Activated CD4-positive, CD25-positive, alpha-beta regulatory T cell treated with anti-CD3 and anti-CD28 coated beads, Interleukin-2, amount 50 U/mL, for 24 hours (primary cell): Measurements from ENCODE around the gene GNAI1.
A peak's percentile ranks its signal among the peaks of the same experiment; 100 is the strongest.
"Not testable (repeated sequence)": the region's sequence is repeated elsewhere in the genome, so short reads cannot be mapped to it uniquely, and the experiment has no call there.

ENCODE experiments used
- ATAC-seq, 2 donors: fragments of 150-1000 bp; cut with Tn5 transposase; one replicate each; pipeline ENCODE4 v1.10.0; 2021; ENCODE audit warnings: mild to moderate bottlenecking in 1 of 2, moderate library complexity in 1 of 2

The GNAI1 gene

DNA sequence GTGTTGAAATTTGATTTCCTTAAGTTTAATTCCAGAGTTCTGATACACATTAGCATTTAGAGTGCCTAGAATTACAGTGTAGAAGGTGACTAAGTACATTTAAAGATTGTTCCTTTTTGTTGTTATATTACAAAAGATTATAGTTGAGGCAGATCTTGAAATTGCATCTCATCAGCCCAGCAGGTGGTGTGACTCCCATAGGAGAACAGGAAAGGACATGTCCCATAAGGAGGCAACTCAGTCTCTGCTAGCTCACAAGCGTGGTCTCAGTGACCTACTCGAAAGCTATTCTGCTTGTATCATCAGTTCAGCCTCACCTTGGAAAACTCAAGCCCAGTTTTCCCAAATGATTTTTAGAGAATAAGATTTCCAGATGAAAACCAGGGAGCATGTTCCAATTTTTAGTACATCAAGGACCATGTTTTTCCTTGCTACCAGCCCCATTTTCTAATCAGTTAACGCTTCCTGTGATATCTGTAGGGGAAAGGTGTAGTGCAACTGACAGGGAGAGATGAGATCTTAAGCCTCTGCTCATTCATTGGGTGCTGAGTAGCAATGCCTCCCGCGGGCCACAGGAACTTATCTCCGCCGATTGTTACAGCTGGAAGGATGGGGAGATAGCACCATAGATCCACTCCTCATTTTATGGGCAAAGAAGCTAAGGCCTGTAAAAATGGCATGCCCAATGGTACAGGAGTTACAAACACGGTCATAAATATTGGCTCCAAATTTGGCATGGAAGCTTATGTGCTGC is 1.1 kb upstream of the GNAI1 start:
- ATAC-seq: no peak

GRCh38 chr7:80134115-80134535 is 506 bp upstream of the GNAI1 start:
- ATAC-seq: no peak

DNA sequence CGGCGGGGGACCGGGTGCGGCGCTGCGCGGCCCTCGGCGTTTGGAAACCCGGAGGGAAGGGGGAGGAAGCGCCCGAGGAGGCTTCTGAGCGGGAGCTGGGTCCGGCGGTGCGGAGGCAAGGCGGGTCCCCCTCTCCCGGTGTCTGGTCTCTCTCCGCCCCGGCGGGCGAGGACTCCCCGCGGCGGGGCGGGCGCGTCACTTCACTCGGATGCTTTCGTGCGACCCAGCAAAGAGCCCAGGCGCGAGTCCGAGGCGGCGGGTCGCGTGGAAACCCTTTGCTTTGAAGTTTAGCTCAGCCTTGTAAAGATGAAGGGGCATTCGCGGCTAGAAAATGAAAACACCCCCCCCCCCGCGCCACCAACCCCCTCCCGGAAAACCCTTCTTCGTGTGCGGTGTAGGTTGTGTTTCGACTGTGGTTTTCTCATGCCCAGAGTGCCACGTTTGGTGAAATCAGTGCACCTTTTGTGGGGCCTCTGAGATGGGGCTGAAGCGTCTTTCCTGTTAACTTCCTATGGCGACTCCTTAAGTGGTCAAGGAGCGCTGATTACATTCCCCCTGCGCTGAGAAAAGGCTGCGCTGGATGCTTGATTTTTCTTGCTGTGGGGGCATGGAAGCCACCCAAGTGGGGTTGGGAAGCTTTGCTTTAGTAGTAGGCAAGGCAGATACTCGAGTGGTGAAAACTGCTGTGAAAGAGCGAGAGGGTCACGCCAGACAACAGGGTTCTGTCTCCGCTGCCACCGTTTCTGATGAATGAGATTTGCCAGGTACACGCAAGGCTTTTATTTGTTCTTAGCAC is 876 bp downstream of the GNAI1 start:
- ATAC-seq: no peak

DNA sequence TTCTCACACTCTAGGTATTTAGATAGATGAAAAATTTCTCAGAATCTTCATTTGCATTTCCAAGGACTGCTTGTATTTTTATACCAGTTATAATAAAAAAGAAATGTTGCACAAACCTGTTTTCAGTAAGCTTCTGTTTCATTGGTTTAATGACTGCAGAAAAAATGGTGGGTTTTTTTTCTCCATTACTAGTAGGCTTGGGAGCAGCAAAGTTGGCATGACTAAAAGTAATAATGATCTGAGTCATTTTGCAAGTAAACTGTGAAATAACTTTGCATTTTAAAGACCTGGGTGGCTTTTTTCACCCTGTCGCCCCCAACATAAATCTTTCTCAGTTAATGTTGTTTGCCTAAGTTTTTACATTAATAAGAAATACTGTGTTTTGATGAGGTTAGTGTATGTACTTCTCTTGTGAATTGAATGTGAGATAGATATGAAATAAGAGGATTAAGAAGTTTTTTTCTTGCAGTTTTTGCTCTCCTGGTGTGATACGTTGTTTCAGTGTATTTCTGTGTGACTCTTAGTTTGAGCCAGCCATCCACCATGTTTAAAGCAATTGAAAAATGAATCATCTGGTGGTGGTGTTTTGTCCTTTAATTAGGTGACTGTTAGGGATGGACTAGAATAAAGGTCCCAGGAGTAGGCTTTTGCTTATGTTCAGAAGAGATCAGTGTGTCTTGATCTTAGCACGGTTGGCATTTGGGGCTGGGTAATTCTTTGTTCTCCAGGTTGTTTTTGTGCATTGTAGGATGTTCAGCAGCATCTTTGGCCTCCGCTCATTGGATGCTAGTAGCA is 1.8 kb downstream of the GNAI1 start:
- ATAC-seq: peak; percentile 10 to 27

- ATAC-seq: no peak
Observed at GRCh38 chr7:80137410-80137809, 2.8 kb downstream of the GNAI1 start.

- no peak for ATAC-seq
Observed at GRCh38 chr7:80139236-80139635, 4.6 kb downstream of the GNAI1 start.

GRCh38 chr7:80140388-80140787 is 5.8 kb downstream of the GNAI1 start:
- no peak for ATAC-seq

DNA sequence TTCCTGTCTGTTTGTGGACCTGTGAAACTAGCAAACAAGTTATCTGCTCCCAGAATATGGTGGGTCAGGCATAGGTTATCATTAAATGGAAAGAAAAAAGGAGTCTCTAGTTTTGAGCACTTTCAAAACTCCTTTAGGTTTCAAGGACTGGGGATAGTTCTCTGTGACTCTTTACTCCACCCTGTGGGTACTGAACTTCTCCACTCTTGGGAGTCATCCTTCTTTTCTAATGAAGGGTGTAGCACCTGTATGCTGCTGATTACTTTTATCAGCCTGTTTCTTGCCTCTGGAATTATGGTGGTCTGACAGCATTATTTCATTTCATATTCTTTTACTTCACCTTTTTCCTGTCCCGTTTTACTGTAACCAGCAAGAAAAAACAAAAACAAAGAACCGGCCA is 6.7 kb downstream of the GNAI1 start:
- ATAC-seq: no peak

GRCh38 chr7:80142853-80143580 is 8.4 kb downstream of the GNAI1 start:
- no peak for ATAC-seq

GRCh38 chr7:80145780-80146422 is 11.3 kb downstream of the GNAI1 start:
- ATAC-seq: no peak

DNA sequence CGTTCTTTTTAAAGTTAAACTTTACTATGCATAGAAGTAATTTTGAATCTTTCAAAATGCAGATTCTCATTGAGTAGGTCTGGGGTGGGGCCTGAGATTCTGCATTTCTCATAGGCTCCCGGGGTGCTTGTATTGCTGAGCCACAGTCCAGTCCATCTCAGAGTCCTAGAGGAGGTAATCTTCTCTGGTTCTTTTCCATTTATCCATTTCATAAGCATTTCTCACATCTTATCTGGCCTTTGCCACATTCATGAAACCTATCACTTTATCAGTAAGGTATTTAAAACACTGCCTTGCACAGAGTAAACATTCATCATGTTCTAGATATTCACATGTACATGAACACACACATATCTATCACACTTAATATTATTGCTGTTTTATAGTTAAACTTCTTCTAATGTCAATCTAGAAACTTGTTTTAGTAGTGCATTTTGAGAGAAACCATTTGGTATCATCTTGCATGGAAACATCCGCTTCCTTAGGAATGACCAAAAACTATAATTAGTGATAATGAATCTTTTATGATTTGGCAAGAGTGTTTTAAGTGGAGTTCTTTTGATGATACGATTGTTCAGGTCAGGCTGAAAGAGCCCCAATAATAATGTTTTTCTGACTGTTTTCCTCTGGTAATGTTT is 12.0 kb downstream of the GNAI1 start:
- no peak for ATAC-seq

DNA sequence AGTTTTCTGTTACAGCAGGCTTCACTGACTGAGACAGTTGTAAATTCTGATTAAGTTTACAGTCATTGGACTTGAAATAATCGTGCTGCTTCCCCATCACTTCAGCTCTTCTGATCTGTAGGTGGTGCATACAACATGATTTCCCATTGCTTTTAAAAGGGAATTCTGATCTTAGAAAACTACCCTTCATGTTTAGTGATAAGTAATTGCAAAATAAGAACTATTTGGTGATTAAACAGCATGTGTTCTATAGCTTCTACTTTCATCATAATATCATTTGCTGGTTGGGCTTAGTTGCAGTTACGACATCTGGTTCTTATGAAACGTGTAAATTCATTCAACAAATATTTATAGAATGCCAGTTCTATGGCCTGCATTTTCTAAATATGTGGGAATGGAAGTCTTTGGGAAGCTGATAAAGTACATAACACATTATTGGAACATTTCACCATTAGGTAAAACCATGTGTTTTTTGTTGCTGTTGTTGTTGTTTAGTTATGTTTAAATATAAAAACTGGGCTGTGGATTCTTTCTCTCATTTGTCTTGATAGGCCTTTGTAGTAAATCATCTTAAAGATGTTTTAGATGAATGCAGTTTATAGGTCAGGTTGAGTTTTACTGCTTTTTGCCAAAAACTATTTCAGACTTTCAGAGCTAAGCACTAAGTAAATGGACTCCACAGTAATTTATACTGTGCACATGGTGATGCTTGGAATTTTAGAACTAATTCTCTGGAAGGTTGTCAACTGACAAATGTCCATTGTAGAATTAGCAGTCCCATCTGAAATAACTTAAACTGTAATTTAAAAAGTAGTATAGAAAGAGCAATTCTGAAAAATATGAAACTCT is 13.1 kb downstream of the GNAI1 start:
- no peak for ATAC-seq

- ATAC-seq: no peak
Observed at GRCh38 chr7:80150611-80151273, 16.1 kb downstream of the GNAI1 start.

GRCh38 chr7:80151274-80151665 is 16.6 kb downstream of the GNAI1 start:
- ATAC-seq: peak; percentile 65 to 77

DNA sequence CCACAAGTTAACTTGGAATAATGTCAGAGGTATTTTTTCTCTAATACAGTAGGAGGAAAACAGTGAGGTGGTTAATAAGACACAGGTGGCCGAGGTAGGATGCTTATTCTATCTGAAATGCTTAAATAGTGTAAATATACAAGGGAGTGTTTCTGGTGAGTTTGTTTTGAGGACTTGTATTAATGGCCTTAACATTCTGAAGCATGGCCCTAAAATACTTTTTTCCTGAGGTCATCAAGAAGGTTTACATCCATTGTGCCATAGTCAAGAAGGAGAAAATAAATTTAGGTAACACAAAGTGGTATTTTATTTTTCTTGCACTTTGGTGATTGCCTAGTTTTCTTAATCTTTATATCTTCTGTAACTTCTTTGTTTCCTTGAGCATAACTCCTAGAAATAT is 18.8 kb downstream of the GNAI1 start:
- ATAC-seq: no peak

DNA sequence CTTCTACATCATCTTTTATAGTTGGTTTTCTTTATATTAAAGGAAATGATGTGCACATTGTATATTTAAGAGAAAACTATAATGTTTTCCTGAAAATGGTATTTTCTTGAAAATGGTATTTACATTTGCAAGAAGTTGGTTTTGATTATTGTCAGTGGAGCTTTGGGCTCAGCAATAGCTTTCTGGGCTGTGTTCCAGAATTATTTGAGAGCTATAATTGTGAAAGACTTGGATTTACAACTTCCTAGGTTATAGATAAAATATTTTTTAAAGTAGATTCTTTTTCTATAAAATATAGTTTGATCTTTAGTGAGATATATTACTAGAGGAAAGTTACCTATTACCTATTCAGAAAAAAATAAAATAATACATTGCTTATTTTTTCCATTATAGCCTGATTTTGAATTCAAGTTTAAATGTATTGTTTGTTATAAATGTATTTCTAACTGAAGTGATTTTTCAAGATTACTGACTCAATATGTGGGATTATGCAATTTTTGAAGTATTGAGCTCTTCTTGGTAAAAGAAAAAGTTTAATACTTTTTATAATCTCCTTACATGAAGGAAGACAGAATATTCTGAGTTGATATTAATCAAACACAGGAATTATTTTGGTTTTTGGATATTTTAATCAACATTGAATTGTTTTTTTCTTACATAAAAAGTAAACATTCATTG is 20.2 kb downstream of the GNAI1 start:
- ATAC-seq: no peak

DNA sequence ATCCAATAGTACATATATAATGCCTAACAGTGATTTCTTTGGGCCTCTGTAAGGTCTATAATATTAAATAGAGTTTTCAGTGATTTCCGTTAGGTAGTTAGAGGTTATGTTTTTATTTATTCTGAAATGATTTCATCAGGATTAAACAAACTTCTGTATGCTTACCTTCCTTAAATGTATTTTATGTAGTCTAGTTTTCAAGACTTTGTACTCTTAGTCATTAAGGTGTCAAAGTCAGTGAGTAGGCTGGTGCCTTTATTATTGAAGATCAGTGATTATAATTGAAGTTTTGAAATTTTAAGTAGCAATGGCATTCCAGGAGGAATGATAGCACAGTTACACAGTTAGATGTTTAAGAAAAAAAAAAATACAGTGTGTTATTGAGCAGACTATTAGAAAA is 20.7 kb downstream of the GNAI1 start:
- ATAC-seq: no peak

DNA sequence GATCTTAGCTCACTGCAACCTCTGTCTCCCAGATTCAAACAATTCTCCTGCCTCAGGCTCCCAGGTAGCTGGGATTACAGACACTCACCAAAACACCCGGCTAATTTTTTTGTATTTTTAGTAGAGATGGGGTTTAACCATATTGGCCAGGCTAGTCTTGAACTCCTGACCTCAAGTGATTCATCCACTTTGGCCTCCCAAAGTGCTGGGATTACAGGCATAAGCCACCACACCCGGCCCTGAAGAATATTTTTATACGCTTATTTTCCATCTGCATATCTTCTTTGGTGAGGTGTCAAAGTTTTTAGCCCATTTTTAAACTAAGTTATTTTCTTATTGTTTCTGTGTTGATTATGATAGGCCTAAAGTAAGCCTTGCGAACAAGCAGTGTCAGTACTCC is 23.1 kb downstream of the GNAI1 start:
- ATAC-seq: not testable (repeated sequence)

GRCh38 chr7:80159802-80160201 is 25.2 kb downstream of the GNAI1 start:
- no peak for ATAC-seq

DNA sequence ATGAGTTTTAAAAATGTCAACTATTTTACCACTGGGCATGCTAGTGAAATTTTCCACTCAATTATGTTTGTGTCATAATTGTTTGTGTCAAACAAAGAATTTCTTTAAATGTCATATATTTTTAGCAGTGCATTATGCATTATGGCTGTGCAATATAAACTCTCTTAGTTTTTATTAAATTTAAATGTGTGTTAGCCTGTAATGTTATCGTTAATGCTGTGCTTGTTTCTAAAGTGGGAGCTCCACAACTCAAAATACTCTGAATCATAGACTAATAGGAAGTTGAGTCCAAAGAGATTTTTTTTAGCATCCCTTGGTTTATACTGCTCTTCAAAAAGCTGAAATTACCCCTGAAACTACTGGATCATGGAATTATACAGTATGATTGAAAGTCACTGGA is 26.8 kb downstream of the GNAI1 start:
- no peak for ATAC-seq
